ENCODE results near the gene CNKSR3. TPM values are rescaled to one million over a fixed set of nuclear protein-coding genes. Genes with fewer than 3 reads are reported as not detected.
"Not testable (repeated sequence)": the region's sequence is repeated elsewhere in the genome, so short reads cannot be mapped to it uniquely, and the experiment has no call there.

Gene CNKSR3
- polyA plus RNA-seq, 1 donor from 2014 or later = not detected

DNA sequence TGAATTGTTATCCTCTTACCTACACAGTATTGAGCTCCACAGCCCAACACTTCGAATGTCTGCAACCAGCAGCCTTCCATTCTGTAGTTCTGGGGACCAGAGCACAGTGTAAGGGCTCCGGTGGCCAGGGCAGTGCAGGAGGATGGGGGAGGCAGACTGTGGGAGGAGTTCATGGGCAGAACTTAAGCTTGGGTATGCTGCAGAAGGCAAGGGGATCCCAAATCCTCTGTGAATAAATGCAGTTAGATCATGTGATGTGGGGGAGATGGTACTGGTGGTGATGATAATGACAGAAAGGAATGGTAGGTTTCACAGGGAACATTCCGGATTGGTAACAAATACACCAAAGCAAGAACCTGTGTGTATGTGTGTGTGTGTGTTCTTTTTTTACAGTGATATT lies 26.5 kb upstream of the CNKSR3 start:
- Mint-ChIP-seq H3K27ac (no peak overlapping the region), H3K27me3 (peaks cover 1% of the 10 kb centered on the region), H3K4me3 (no peak overlapping the region), H3K36me3 (no peaks in the 10 kb centered on the region), H3K4me1 (no peaks in the 10 kb centered on the region), H3K9me3 (no peaks in the 10 kb centered on the region)

DNA sequence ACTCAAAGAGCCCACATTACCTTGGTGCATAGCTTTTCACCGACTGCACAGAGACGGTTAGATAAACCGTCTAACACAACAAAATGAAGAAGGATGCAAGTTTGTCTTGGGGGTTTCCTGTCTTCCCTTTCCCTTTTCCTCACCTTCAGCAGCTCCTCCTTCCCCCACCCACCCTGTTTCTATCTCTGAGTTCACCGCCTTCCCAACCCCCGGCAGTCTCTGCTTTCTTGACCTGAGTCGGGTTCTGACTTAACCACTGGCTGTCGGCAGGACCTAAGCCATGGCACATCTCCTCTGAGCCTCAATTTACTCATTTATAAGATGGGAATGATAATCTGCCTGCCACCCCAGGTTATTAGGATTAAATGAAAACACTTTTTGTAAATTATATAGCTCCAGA lies 25.8 kb upstream of the CNKSR3 start:
- H3K9me3 Mint-ChIP-seq = no peaks in the 10 kb centered on the region
- H3K27me3 Mint-ChIP-seq = peaks cover 3% of the 10 kb centered on the region
- H3K4me3 Mint-ChIP-seq = no peak overlapping the region
- H3K27ac Mint-ChIP-seq = no peak overlapping the region
- no peaks in the 10 kb centered on the region for H3K4me1 Mint-ChIP-seq
- no peaks in the 10 kb centered on the region for H3K36me3 Mint-ChIP-seq

DNA sequence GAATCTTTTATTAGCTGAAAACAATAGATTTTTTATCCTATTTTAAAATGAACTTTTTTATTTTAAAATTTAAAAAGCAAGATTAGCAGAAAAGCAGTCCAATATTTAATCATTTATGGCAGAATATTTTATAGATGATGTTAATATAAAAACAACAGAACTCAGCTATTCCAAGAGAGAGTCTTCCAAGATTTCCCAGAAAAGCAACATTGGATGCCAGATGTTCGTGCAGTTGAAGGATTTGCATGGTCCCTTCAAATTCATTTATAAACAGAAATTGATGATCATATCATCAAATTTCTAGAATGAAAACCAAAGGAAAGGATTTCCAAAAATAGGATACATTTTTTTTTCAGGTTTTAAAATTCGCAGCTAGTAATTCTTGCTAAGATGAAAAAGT lies 25.4 kb upstream of the CNKSR3 start:
- Mint-ChIP-seq H3K4me3 (no peak overlapping the region), H3K36me3 (no peaks in the 10 kb centered on the region), H3K27me3 (peaks cover 3% of the 10 kb centered on the region), H3K4me1 (no peaks in the 10 kb centered on the region), H3K9me3 (no peaks in the 10 kb centered on the region), H3K27ac (no peak overlapping the region)

DNA sequence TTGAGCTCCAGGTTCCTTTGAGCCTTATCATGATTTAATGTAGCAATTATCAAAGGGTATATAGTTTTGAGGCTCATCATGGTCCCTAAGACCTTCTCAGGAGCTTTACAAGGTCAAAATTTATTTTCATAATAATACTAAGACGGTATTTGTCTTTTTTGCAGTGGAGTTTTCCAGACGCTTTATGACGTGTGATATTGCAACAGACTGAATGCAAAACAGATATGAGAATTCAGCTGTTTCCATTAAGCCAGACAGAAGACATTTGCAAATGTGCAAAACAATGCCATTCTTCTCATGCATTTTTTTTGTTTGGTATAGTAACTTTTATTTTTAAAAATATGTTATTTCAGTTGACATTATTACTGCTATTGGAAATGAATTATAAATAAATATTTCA lies 24.7 kb upstream of the CNKSR3 start:
- Mint-ChIP-seq H3K9me3 (no peaks in the 10 kb centered on the region), H3K4me3 (no peak overlapping the region), H3K36me3 (no peaks in the 10 kb centered on the region), H3K27me3 (peaks cover 3% of the 10 kb centered on the region), H3K4me1 (no peaks in the 10 kb centered on the region), H3K27ac (no peak overlapping the region)

DNA sequence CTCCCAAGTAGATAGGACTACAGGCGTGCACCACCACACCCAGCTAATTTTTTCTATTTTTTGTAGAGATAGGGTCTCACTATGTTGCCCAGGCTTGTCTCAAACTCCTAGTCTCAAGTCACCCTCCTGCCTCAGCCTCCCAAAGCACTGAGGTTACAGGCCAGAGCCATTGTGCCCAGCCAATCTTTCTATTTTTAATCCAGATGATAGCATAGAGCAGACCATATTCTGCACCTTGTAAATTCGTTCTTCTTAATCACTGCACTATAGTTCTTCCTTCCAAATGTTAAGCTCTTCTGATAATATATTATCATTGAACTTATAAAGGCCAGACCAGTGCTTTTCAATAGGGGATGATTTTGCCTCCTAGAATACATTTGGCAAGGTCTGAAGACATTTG lies 24.0 kb upstream of the CNKSR3 start:
- no peaks in the 10 kb centered on the region for H3K4me1 Mint-ChIP-seq
- H3K9me3 Mint-ChIP-seq = no peaks in the 10 kb centered on the region
- peak overlapping the region in 1 of 3 donors; percentile 65 for H3K27ac Mint-ChIP-seq
- no peaks in the 10 kb centered on the region for H3K36me3 Mint-ChIP-seq
- H3K27me3 Mint-ChIP-seq = peaks cover 3% of the 10 kb centered on the region
- no peak overlapping the region for H3K4me3 Mint-ChIP-seq

DNA sequence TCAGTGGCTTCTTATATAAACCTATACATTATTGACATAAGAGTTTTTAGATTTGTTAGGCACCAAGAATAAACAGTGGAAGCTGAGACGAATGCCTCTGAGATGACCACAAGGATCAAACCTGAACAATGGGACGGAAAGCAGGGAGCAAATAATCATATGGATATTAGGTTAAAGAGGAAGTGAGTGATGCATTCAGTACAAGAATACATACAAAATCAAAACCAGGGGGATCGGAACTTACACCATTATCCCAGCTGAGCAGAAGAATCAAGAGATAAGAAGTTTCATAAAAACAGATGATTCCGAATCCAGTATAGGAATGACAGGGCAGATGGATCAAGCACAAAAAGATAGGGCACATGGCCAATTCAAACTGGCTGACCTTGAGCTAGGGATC lies 21.9 kb upstream of the CNKSR3 start:
- H3K27me3 Mint-ChIP-seq = peaks cover 3% of the 10 kb centered on the region
- H3K27ac Mint-ChIP-seq = no peak overlapping the region
- H3K36me3 Mint-ChIP-seq = no peaks in the 10 kb centered on the region
- no peaks in the 10 kb centered on the region for H3K4me1 Mint-ChIP-seq
- no peak overlapping the region for H3K4me3 Mint-ChIP-seq
- H3K9me3 Mint-ChIP-seq = no peaks in the 10 kb centered on the region

- Mint-ChIP-seq H3K27me3 (peaks cover 2% of the 10 kb centered on the region), H3K4me3 (no peak overlapping the region), H3K9me3 (no peaks in the 10 kb centered on the region), H3K4me1 (no peaks in the 10 kb centered on the region), H3K27ac (no peak overlapping the region), H3K36me3 (no peaks in the 10 kb centered on the region)
These were observed 19.5 kb upstream of the CNKSR3 start for GRCh38 chr6:154529957-154530356.

DNA sequence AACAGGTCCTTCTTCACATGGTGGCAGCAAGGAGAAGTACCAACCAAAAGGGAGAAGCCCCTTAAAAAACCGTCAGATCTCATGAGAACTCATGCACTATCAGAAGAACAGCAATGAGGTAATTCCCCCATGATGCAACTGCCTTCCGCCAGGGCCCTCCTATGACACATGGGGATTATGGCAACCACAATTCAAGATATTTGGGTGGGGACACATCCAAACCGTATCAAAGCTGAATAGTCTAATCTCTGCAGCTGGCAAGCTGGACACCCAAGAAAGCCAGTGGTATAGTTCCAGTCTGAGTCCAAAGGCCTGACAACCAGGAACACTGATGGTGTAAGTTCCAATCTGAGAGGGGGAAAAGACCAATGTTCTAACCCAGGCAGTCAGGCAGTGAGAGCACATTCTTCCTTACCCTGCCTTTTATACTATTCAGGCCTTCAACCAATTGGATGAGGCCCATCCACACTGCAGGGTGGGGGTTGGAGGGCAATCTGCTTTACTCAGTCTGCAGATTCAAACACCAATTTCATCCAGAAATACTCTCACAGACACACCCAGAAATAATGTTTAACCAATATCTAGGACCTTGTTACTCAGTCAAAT lies 17.9 kb upstream of the CNKSR3 start:
- no peaks in the 10 kb centered on the region for H3K9me3 Mint-ChIP-seq
- peaks cover 2% of the 10 kb centered on the region for H3K27me3 Mint-ChIP-seq
- H3K27ac Mint-ChIP-seq = no peak overlapping the region
- H3K36me3 Mint-ChIP-seq = no peaks in the 10 kb centered on the region
- no peaks in the 10 kb centered on the region for H3K4me1 Mint-ChIP-seq
- H3K4me3 Mint-ChIP-seq = no peak overlapping the region

- Mint-ChIP-seq H3K4me1 (no peaks in the 10 kb centered on the region), H3K9me3 (no peaks in the 10 kb centered on the region), H3K36me3 (no peaks in the 10 kb centered on the region), H3K4me3 (no peak overlapping the region), H3K27me3 (peaks cover 2% of the 10 kb centered on the region), H3K27ac (no peak overlapping the region)
These were observed 16.5 kb upstream of the CNKSR3 start for GRCh38 chr6:154526996-154527395.

- Mint-ChIP-seq H3K27ac (no peak overlapping the region), H3K4me1 (no peaks in the 10 kb centered on the region), H3K9me3 (no peaks in the 10 kb centered on the region), H3K36me3 (no peaks in the 10 kb centered on the region), H3K4me3 (no peak overlapping the region), H3K27me3 (peaks cover 6% of the 10 kb centered on the region)
These were observed 12.1 kb upstream of the CNKSR3 start for GRCh38 chr6:154522576-154522975.

DNA sequence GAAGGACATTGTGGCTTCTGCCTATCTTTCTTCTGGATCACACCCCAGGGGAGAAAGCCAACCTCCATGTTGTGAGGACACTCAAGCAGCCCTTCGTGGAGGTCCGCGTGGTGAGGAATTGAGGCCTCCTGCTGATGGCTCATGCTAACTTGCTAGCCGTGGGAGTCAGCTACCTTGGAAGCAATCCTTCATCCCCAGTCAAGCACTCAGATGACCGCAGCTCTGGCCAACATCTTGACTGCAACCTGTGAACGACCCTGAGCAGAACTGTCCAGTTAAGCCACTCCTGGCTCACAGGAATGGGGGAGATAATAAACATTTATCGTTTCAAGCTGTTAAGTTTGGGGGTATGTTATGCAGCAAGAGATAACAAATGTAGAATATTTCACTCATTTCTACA lies 10.9 kb upstream of the CNKSR3 start:
- H3K9me3 Mint-ChIP-seq = peaks cover 0 to 3% (median 0%) of the 10 kb centered on the region in 3 donors
- peaks cover 6% of the 10 kb centered on the region for H3K27me3 Mint-ChIP-seq
- no peak overlapping the region for H3K27ac Mint-ChIP-seq
- H3K4me1 Mint-ChIP-seq = no peaks in the 10 kb centered on the region
- no peak overlapping the region for H3K4me3 Mint-ChIP-seq
- H3K36me3 Mint-ChIP-seq = no peaks in the 10 kb centered on the region

GRCh38 chr6:154520280-154520679 lies 9.8 kb upstream of the CNKSR3 start:
- Mint-ChIP-seq H3K36me3 (no peaks in the 10 kb centered on the region), H3K27me3 (peaks cover 14% of the 10 kb centered on the region), H3K27ac (no peak overlapping the region)

DNA sequence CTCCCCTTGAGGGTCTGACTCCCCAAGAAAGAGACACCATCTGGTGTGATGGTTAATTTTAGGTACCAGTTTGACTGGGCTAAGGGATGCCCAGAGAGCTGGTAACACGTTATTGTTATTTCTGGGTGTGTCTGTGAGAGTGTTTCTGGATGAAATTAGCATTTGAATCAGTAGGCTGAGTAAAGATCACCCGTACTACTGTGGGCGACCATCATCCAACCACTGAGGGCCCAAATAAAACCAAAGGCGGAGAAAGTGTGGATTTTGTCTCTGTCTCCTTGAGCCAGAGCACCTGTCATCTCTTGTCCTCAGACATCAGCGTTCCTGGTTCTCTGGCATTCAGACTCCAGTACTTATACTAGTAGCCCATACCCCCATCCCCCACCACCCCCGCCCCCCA lies 7.9 kb upstream of the CNKSR3 start:
- Mint-ChIP-seq H3K9me3 (peaks cover 0 to 4% (median 0%) of the 10 kb centered on the region in 3 donors), H3K4me3 (no peak overlapping the region), H3K27ac (no peak overlapping the region), H3K4me1 (no peaks in the 10 kb centered on the region), H3K27me3 (peaks cover 16% of the 10 kb centered on the region), H3K36me3 (no peaks in the 10 kb centered on the region)

More at GRCh38 chr6:154520280-154520679, 9.8 kb upstream of the CNKSR3 start:
- Mint-ChIP-seq H3K4me3 (no peak overlapping the region), H3K4me1 (no peaks in the 10 kb centered on the region), H3K9me3 (peaks cover 0 to 4% (median 0%) of the 10 kb centered on the region in 3 donors)

DNA sequence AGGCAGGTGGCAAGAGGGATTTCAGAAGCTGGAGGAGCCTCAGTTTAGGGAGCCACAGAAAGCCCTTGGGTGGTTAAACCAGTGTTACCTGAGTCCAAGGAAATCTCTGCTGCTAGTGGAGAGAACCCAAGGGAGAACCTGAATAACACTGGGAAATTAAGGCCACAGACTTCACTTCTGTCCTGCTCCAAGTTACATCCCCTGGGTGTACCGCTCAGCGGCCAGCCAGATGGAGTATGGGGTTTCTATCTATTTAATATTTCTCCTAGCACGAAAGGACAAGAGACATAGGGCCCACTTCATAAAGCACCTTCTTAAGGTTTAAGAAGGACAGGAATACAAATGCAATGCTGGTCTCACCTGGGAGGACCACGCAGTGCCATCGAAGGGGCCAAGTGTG lies 5.8 kb upstream of the CNKSR3 start:
- Mint-ChIP-seq H3K4me1 (peaks cover 0 to 2% (median 0%) of the 10 kb centered on the region in 3 donors), H3K36me3 (no peaks in the 10 kb centered on the region), H3K9me3 (peaks cover 0 to 4% (median 0%) of the 10 kb centered on the region in 3 donors), H3K27me3 (peaks cover 26% of the 10 kb centered on the region), H3K4me3 (no peak overlapping the region), H3K27ac (no peak overlapping the region)

- Mint-ChIP-seq H3K27me3 (peaks cover 29% of the 10 kb centered on the region), H3K27ac (no peak overlapping the region), H3K36me3 (no peaks in the 10 kb centered on the region), H3K4me3 (no peak overlapping the region), H3K4me1 (peaks cover 0 to 2% (median under 1%) of the 10 kb centered on the region in 3 donors), H3K9me3 (peaks cover 0 to 4% (median 0%) of the 10 kb centered on the region in 3 donors)
These were observed 5.3 kb upstream of the CNKSR3 start for GRCh38 chr6:154515826-154516225.

- not testable (repeated sequence) for H3K27ac Mint-ChIP-seq, H3K36me3 Mint-ChIP-seq, H3K4me1 Mint-ChIP-seq, H3K4me3 Mint-ChIP-seq, H3K9me3 Mint-ChIP-seq
- H3K27me3 Mint-ChIP-seq = peaks cover 31% of the 10 kb centered on the region
These were observed 4.6 kb upstream of the CNKSR3 start for GRCh38 chr6:154515076-154515475.

All from IgD-negative memory B cell (primary cell).